HG03064 (cell line): Measurements from ENCODE around the gene MICALL1.

Source experiments
- ATAC-seq: cut with Tn5 transposase; IDR thresholded peaks from one replicate; pipeline ENCODE4 v1.9.1; 2021; ENCODE audit warnings: low read depth; ENCODE audit not compliant: unreplicated experiment

MICALL1 gene

DNA sequence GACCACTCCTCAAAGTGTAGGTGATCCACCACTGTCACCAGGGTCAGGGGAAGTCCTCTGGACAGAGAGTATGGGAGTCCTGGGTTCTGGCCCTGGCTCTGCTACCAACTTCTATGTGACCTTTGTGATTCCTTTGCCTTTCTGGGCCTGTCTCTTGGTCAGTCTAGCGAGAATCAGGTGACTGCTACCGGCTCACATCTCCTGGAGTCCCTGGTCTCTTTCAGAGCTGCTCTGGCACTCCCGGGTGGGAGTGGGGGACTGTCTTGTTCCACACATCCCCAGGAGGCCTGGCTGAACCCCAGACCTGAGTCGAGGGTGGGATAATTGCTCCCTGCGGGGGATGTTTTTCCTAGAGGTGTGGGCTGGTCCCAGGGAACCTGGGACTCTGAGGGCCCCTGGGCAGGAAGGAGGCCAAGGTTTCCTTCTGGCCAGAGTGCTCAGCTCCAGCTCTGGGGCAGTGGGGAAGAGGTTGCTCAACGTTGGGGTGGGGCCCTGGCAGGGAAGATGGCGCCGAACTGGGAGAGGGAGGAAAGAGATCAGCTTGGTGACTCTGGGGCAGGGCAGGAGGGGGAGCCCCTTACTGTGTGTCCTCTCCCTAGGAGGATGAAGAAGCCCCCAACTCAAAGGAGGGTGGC, 76.2 kb downstream of the MICALL1 start:
- ATAC-seq, result no peak

DNA sequence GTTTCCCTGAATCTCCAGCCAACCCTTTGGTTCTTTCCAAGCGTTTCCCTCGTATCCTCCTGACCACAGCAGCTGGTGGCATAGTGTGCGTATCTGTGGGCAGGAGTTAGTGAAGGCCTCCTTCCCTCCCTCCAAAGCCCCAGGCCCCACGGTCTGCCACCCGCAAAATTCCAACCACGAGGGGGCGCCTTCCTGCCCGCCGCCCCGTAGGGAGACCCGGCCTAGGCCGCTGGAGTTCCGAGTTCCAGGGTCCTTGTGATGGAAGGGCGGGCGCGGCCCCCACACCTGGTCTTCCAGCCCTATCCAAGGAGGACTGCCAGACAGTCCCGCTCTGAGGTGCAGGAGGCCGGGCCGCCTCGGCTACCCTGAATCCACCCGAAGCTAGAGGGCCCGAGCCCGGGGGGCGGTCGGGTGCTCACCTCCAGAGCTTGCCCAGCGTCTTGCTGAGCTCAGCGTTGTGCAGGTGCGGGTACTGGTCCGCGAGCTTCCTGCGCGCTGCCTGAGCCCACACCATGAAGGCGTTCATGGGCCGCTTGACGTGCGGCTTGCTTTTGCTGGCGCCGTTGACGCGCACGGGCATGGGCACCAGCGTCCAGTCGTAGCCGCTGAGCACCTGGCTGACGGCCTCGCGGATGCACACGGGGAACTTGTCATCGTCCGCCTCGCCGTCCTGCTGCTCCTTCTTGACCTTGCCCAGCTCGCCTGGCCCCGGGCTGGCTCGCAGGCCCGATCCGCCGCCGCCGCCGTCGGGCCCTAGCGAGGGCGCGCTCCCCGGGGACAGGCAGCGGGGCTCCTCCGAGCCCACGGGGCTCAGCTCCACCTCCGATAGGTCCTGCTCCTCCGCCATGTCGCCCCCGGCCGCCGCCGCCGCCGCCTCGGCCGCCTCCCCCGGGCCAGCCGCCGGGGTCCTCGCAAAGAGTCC, 77.1 kb downstream of the MICALL1 start:
- no peak for ATAC-seq

DNA sequence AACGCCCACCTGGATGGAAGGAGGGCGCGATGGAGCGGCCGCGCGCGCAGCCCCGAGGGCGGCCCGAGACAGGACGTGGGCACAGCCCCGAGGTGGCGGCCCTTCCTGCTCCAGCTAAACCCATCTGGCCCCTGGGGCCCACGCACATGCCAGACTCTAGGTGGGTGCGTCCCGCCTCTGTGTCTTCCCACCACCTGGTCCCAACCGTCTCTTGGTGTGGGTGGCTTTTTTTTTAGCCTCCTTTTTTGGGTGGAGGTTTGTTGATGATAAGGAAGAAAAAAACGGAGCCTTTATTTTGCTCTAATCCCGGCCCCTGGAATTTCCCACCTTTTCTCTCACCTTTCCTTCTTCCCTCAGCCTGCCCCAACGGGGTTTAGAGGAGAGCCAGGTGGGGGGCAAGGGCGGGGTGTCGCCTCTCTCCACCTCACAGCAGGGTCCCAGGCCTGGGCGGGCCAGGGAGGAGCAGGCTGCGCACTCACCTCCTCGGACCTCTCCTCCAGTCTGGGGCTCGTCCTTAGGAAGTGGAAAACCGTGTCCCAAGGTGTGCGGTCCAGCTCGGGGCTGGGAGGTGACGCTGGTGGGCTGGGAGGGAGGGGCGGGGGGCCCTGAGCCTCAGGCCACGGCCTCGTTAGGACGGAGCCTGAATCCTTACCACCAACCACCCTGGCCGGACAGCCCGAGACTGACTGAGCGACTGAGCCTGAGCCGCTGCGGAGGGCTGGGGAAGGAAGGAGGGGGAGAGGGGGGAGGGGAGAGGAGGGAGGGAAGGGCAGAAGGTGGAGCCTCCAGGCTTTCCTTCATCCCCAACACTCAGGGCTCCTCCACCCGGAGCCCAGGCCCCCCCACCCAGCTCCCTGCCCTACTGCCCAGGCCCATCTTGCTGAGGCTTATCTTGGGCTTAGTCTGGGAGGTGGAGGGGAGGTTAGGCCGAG, 78.0 kb downstream of the MICALL1 start, which contains the start of gene SOX10:
SOX10 (minus strand) TSS at position 696 of the 932 bp plus-strand sequence. CDS start 771 bp downstream, outside the sequence.
- ATAC-seq, result no peak

DNA sequence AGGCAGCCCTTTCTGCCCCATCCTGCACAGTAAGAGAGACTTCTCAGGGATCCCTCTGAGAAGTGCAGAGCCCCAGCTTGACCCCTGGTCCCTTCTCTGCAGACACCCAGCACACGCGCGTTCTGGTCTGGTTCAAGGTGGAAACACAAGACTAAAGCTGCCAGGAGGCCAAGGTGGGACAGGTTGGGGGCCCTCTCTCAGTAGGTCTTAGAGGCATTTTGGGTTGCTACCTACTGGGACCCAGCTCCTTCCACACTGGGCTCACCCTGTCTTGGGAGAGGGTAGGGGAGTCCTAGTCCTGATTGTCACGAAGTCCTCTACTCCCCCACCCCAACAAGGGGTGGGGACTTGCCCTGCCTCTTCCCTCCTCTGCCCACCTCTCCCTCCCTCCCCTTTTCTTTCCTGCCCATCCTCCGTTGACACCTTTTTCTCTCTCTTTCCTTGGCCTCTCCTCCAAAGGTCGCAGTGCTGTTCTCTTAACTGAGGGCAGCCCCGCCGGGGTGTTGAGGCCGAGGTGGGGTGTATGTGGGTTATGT, 79.0 kb downstream of the MICALL1 start:
- ATAC-seq, result no peak

DNA sequence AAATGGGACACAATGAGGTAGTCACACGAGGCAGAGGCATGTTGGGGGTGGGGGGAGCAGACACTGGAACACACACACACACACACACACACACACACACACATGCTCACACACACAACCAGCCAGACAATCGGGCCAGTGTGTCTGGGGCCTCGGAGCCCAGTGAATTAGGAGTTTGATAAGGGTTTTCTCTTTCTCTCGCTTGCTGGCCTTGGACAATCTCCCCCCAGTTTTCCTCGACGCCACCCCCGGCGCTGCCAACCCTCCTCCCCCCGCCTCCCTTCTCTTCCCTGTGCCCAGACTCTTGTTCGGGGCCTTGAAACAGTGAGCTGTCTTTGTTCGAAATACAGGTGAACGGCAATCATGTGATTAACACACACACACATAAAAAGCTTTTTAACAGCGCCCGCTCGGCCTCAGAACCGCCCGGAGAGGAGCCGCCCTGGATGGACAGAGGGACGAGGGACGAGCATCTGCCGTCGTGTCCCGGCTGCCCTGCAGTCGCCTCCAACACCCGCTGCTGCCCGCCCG, 79.7 kb downstream of the MICALL1 start:
- ATAC-seq, result no peak

DNA sequence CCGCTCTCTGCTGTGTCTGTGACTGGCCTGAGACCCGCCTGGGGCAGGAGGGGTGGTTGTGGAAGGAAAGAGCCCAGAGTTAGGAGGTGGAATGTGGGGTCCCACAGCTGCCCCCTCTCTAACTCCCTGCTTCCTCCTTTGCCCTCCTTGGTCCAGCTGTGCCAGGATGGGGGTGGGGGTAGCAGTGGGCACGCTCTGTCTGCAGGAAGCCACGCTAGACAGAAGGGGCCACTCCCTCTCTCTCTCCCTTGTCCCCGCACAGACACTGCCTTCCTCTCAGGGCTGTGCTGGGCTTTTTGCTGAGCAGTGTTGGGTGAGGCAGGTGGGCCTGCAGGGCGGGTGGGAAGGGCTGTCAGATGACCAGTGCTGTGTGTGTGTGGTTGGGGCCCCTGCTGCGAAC, 80.3 kb downstream of the MICALL1 start:
- ATAC-seq, result no peak

DNA sequence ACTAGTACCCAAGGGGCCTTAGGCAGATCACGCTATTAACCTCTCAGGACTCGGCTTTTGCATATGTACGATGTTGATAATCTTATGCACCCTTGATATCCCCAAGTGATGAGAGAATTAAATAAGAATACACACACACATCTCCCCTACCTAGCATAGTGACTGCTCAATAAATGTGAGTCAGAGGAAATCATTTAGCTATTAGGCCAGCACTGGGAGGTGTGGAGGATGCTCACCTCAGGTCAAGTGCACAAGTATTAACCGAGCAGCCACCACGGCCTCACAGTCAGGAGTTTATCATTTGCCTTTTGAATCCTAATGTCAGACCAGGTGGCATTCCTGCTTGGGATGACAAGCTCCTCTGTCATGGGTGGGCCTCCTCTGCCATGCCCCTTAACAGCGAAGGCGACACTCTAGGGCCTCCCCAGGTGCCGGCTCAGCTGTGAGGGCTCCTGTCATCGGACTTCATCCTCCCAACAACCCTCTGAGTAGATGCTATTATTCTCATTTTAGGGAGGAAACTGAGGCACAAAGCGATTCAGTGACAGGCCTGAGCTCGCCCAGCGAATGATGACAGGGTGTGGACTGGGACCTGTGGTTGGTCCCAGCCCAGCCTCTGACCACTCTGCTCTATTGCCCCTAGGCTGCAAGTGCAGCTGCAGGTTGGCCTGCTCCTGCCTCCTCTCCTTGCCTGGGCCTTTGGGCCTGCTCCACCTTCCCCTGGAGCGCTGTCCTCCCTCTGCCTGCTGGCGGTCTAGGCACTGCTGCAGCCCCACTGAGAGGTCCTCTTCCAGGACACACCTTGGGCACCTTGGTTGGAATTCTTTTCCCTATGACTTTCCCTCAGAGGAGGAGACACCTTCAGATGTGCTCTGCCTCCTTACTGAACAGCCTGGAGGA, 83.3 kb downstream of the MICALL1 start:
- no peak for ATAC-seq

DNA sequence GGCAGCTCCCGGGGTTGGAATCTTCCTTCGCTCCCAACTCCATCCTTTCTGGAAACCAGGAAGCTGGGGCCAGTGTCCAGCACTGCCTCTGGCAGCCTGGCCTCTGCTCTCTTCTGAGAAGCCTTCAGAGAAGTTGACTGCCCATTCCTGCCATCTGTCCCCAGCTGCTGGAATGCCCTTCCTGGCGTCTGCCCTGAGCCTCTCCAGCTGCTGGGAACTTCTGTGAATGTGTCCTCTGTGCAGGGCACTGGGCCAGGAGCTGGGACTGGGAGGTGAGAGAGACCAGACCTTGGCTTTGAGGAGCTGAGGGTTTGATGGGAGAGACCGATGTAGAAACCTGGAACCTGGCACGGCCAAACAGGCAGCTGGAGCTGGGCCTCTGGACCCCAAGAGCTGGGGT, 84.2 kb downstream of the MICALL1 start:
- no peak for ATAC-seq

DNA sequence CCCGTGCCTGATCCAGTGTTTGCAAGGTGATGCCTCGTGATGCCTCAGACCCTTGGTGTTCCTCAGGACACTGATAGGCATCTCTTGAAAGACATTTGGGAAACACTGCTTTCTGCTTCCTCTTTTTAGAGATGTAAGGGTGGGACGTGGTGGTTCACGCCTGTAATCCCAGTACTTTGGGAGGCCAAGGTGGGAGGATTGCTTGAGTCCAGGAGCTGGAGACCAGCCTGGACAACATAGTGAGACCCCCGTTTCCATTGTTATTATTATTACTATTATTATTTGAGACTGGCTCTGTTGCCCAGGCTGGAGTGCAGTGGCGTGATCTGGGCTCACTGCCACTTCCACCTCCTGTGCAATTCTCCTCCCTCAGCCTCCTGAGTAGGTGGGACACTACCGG, 84.8 kb downstream of the MICALL1 start:
- no peak for ATAC-seq

DNA sequence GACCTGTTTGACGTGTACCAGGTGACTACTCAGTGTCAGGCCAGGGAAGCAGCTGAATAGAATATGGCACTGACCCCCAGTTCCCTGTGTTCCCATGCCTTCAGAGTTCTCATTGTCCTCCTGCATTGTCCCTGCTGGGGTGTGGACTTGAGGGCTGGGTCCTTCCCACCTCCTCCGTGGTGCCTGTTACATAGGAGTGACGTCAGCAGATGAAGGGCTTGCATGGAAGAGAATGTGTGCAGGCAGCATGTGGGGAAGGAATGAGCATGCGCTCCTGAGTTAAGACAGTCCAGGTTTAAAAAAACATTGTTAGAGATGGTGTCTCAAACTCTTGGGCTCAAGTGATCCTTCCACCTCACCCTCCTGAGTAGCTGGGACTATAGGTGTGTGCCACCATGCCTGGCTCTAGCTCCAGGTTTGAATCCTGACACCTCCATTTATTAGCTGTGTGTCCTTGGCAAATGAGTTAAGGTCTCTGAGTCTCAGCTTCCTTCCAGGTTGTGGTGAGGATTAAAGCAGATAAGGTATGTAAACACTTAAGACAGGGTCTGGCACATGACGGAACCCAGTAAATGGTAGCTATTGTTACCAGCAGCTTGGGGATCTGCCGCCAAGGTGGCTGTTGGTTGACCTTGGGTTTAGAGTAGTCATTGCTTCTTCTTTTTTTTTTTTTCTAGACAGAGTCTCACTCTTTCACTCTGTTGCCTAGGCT, 85.8 kb downstream of the MICALL1 start:
- ATAC-seq, result no peak
